ENCODE results near the gene RPS29.
"Not testable (repeated sequence)": the region's sequence is repeated elsewhere in the genome, so short reads cannot be mapped to it uniquely, and the experiment has no call there.

Gene RPS29

DNA sequence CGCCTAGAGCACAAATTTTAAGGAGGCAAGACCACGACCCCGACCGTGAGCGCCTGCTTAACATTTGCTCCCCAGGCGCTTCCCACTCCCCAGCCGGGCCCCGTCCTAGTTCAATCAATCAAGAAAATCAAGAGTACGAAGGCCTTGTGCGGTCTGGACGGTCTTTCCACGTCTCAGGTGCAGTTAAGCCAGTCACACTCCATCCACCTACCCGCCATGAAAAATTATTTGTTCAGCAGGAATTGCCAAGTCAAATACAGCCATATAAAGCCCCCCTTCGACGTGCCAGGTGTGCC is 12.0 kb upstream of the RPS29 start:
- in situ Hi-C loops (cut with HindIII; ENCODE audit: low sequenced_read_pairs), result no loop called here
- H3K4me3 ChIP-seq (ENCODE audit: low read depth, low read length), result peak overlapping the region; percentile 94
- TF ChIP-seq, protein P1, sequence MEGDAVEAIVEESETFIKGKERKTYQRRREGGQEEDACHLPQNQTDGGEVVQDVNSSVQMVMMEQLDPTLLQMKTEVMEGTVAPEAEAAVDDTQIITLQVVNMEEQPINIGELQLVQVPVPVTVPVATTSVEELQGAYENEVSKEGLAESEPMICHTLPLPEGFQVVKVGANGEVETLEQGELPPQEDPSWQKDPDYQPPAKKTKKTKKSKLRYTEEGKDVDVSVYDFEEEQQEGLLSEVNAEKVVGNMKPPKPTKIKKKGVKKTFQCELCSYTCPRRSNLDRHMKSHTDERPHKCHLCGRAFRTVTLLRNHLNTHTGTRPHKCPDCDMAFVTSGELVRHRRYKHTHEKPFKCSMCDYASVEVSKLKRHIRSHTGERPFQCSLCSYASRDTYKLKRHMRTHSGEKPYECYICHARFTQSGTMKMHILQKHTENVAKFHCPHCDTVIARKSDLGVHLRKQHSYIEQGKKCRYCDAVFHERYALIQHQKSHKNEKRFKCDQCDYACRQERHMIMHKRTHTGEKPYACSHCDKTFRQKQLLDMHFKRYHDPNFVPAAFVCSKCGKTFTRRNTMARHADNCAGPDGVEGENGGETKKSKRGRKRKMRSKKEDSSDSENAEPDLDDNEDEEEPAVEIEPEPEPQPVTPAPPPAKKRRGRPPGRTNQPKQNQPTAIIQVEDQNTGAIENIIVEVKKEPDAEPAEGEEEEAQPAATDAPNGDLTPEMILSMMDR (IDR thresholded peaks at IDR 0.05; ENCODE audit: low read depth, low read length, missing control alignments), result no peak
- no peak for DNase-seq (ENCODE audit: low read depth)

DNA sequence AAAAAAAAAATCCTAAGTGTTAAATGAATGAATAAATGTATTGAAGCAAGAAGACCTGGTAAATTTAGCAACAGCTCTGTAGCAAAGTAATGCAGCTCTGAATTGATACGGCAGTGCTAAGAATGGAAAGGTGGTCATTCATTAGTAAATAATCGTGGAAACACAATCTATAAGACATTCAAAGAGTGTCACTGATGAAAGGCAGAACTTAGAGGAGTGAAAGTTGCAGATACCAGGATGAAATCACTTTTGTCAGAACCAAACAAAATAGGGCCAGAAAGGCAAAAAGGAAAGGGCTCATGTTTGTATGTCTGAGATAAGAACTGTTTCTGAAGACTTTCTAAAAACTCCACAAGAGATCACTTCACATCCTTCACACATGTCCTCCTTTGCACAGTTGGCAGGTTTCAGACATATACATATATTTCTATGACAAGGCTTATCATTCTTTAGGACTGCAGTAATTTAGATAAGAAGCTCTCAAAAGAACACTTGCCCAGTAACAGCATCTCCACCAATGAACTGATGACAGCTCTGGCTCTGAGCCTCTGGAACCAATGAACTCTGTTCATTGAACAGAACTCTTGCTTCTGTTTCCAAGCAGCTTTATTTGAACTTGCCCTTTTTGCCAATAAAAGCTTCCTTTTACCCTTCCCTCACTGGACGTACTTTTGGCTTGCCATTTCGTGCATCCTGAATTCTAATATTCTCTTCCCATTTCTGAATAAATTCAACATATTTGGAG is 8.3 kb upstream of the RPS29 start:
- in situ Hi-C loops (cut with HindIII; ENCODE audit: low sequenced_read_pairs), result no loop called here
- no peak overlapping the region for H3K4me3 ChIP-seq (ENCODE audit: low read depth, low read length)
- TF ChIP-seq, protein P1 (IDR thresholded peaks at IDR 0.05; ENCODE audit: low read depth, low read length, missing control alignments), result no peak
- DNase-seq (ENCODE audit: low read depth), result no peak

DNA sequence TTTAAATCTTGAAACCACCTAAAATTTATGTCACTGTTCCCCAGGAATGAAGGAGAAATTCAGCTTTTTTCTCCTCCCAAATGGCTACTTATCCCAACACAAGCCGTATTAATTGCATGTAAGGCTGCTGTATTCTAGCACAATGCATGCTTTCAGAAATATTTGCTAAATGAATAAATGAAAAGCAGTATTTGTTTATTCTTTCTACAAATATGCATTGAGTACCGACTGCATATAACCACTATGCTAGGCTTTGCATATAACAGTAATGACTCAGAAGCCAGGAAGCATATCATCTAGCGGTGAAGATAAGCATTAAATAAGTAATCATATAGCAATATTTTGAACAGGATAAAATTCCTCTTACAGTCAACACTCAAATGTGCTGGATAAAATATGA is 6.8 kb upstream of the RPS29 start:
- in situ Hi-C loops (cut with HindIII; ENCODE audit: low sequenced_read_pairs), result no loop called here
- TF ChIP-seq, protein P1 (IDR thresholded peaks at IDR 0.05; ENCODE audit: low read depth, low read length, missing control alignments), result no peak
- DNase-seq (ENCODE audit: low read depth), result no peak
- H3K4me3 ChIP-seq (ENCODE audit: low read depth, low read length), result no peak overlapping the region

DNA sequence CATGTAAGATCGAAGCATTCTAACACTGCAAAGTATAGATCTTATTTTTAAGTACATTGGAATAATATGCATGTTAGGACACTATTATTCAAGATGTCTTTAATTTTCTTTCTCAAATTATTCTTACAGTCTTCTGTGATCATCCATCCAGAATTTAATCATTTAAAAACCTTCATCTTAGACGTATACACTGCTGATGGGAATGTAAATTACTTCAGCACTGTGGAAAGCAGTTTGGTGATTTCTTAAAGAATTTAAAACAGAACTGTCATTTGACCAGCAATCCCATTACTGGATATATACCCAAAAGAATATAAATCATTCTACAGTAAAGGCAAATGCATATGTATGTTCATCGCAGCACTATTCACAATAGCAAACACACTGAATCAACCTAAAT is 3.2 kb upstream of the RPS29 start:
- in situ Hi-C loops (cut with HindIII; ENCODE audit: low sequenced_read_pairs), result no loop called here
- TF ChIP-seq, protein P1 (IDR thresholded peaks at IDR 0.05; ENCODE audit: low read depth, low read length, missing control alignments), result no peak
- no peak for DNase-seq (ENCODE audit: low read depth)
- no peak overlapping the region for H3K4me3 ChIP-seq (ENCODE audit: low read depth, low read length)

DNA sequence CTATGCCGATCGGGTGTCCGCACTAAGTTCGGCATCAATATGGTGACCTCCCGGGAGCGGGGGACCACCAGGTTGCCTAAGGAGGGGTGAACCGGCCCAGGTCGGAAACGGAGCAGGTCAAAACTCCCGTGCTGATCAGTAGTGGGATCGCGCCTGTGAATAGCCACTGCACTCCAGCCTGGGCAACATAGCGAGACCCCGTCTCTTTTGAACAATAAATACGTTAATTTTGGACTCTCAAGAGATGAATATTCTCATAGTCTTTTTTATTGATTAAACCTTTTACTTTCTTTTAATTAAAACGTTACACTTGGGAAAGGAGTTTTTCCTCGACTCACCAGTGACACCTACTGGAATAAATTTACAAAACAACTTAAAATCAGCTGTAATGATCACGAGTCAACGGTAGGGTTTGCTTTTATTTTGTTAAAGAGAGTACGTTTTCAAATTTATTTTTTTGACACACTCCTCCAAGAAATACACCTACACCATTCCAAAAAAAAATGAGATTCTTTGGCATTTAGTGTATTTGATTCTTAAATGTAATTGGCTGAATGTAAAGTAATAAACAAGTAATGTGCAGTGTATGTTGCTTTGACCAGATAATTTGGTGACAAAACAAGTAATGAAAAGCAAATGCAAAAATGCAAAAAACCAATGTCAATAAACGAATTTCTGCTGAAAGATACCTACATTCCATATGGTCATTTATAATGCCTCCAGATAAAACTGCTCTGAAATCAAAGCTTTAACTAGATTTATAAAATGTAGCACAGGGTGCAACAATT is 687 bp upstream of the RPS29 start:
- DNase-seq (ENCODE audit: low read depth), result peak; percentile 76
- TF ChIP-seq, protein P1 (IDR thresholded peaks at IDR 0.05; ENCODE audit: low read depth, low read length, missing control alignments), result peak; percentile 58
- in situ Hi-C loops (cut with HindIII; ENCODE audit: low sequenced_read_pairs), result no loop called here
- H3K4me3 ChIP-seq (ENCODE audit: low read depth, low read length), result peak overlapping the region; percentile 91

DNA sequence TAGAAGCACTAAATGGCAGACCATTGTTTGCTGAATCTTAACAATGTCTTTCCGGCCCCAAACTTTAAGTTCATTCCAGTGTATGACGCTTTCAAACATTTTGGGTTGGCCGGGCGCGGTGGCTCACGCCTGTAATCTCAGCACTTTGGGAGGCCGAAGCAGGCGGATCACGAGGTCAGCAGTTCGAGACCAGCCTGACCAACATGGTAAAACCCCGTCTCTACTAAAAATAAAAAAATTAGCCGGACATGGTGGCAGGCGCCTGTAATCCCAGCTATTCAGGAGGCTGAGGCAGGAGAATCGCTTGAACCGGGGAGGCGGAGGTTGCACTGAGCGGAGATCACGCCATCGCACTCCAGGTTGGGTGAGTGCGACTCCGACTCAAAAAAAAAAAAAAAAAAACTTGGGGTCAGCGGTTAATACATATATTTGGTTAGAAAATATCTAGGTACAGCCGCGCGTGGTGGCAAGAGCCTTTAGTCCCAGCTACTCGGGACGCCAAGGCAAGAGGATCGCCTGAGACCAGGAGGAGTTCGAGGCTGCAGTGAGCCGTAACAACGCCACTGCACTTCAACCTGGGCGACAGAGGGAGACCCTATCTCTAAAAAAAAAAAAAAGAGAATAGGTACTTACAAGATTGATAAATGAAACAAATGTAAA is 1.1 kb downstream of the RPS29 start:
- peak overlapping the region; percentile 91 for H3K4me3 ChIP-seq (ENCODE audit: low read depth, low read length)
- in situ Hi-C loops (cut with HindIII; ENCODE audit: low sequenced_read_pairs); DNase-seq (ENCODE audit: low read depth): not testable (repeated sequence)

DNA sequence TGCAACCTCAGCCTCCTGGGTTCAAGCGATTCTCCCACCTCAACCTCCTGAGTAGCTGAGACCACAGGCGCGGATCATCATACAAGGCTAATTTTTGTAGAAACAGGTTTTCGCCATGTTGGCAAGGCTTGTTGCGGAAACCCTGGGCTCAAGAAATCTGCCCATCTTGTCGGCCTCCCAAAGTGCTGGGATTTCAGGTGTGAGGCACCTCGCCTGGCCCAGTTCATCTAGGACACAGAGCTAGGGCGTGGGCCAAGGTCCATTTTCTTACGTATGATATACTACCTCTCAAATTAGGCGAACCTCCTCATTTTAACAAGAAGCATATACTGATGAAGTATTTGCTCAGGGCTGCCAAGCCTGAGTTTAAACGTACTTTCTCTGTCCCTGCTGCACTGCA is 2.1 kb downstream of the RPS29 start:
- in situ Hi-C loops (cut with HindIII; ENCODE audit: low sequenced_read_pairs), result no loop called here
- peak overlapping the region; percentile 91 for H3K4me3 ChIP-seq (ENCODE audit: low read depth, low read length)
- TF ChIP-seq, protein P1 (IDR thresholded peaks at IDR 0.05; ENCODE audit: low read depth, low read length, missing control alignments), result no peak
- no peak for DNase-seq (ENCODE audit: low read depth)

All from astrocyte of the cerebellum (primary cell).